ENCODE data around the gene BOK.

The BOK gene

DNA sequence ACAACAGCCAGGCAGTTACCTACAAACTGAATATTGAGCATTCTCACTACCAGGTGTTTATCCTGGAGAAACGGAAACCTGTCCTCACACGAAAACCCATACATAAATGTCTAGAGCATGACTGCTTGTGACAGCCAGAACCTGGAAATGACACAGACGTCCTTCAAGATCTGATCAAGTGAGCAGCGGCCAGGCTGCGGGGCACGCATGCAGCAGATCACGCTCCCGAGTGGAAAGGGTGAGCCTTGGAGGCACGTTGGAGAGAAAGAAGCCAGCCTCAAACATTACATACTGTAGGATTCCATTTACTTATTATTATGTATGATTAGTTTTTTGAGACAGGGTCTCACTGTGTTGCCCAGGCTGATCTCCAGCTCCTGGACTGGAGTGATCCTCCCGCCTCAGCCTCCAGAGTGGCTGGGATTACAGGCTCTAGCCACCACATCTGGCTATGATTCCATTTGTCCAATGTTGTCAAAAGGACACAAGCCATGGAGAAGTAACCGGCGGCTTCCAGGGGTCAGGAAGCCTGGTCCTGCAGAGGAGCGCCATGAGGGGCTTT, 27.3 kb upstream of the BOK start:
- Histone ChIP-seq H3K14ac (ENCODE audit: low read length) (no peak overlapping the region), H3K27ac (replicated peaks; ENCODE audit: low read length) (no peak overlapping the region), H3K4me3 (ENCODE audit: low read length in 2 of 2) (no peak overlapping the region), H3K23ac (ENCODE audit: low read depth, low read length, poor library complexity) (no peak overlapping the region), H4K91ac (ENCODE audit: low read depth, low read length, poor library complexity) (no peak overlapping the region), H3K79me1 (ENCODE audit: low read depth, low read length) (no peaks in the 10 kb centered on the region), H2BK12ac (ENCODE audit: low read length) (no peak overlapping the region), H3K27me3 (ENCODE audit: control insufficient read depth in 3 of 3, insufficient read depth in 3 of 3, low read depth in 1 of 3, low read length in 3 of 3) (peaks cover 0 to 16% (median 0%) of the 10 kb centered on the region in 3 experiments), H2AFZ (ENCODE audit: low read length) (no peak overlapping the region), H3K9me3 (replicated peaks in 1 of 2; ENCODE audit: control insufficient read depth in 2 of 2, insufficient read depth in 1 of 2, low read depth in 1 of 2, low read length in 2 of 2) (peaks cover 0 to 2% of the 10 kb centered on the region in 2 donors), H3K4me1 (ENCODE audit: control insufficient read depth in 2 of 2, insufficient read depth in 1 of 2, low read depth in 1 of 2, low read length in 2 of 2) (peaks cover 6 to 15% of the 10 kb centered on the region in 2 donors), H4K8ac (ENCODE audit: low read depth, low read length) (no peak overlapping the region), H2BK120ac (ENCODE audit: low read depth, low read length) (no peak overlapping the region), H3K36me3 (replicated peaks in 1 of 2; ENCODE audit: control insufficient read depth in 2 of 2, insufficient read depth in 2 of 2, low read length in 2 of 2) (no peaks in the 10 kb centered on the region), H3K4ac (ENCODE audit: low read length) (no peak overlapping the region), H3K9ac (ENCODE audit: low read depth, low read length, poor library complexity) (no peak overlapping the region), H2BK5ac (ENCODE audit: low read length) (peak overlapping the region; percentile 39), H2AK5ac (ENCODE audit: low read depth, low read length) (no peak overlapping the region), H2BK15ac (ENCODE audit: low read length) (no peak overlapping the region), H3K4me2 (ENCODE audit: insufficient read depth, low read length, poor library complexity, severe bottlenecking) (no peak overlapping the region), H3K18ac (ENCODE audit: low read length) (no peak overlapping the region)
- no peak for DNase-seq (ENCODE audit: low spot score)
- no CpG with 5 or more reads among the region's 13 CpGs for WGBS, 2 donors (ENCODE audit: extremely low coverage in 2 of 2, insufficient read length in 2 of 2, insufficient replicate concordance in 1 of 2)

DNA sequence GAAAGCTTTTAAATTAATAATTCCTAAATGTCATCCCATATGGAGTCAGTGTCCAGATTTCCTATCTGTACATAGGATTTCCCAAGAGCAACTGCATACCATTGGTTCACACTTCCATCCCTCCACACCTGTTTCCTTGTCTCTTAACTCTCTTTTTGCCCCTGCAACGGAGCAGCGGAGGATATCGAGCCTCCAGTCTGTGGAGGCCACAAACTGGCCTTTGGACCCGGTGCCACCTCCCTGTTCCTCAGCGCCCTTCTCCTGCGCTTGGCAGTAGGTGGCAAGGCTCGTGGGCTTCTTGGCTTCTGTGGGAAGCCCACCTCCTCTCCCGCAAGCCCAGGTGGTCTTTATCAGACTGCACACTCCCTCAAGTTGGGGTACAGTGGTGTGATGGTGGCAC, 26.4 kb upstream of the BOK start:
- H3K36me3 ChIP-seq (replicated peaks in 1 of 2; ENCODE audit: control insufficient read depth in 2 of 2, insufficient read depth in 2 of 2, low read length in 2 of 2) = no peaks in the 10 kb centered on the region
- H3K79me1 ChIP-seq (ENCODE audit: low read depth, low read length) = no peaks in the 10 kb centered on the region
- H4K91ac ChIP-seq (ENCODE audit: low read depth, low read length, poor library complexity) = no peak overlapping the region
- H3K27me3 ChIP-seq (ENCODE audit: control insufficient read depth in 3 of 3, insufficient read depth in 3 of 3, low read depth in 1 of 3, low read length in 3 of 3) = peaks cover 0 to 19% (median 0%) of the 10 kb centered on the region in 3 experiments
- H3K27ac ChIP-seq (replicated peaks; ENCODE audit: low read length) = no peak overlapping the region
- H3K4me2 ChIP-seq (ENCODE audit: insufficient read depth, low read length, poor library complexity, severe bottlenecking) = no peak overlapping the region
- H2AFZ ChIP-seq (ENCODE audit: low read length) = no peak overlapping the region
- no peak overlapping the region for H3K9ac ChIP-seq (ENCODE audit: low read depth, low read length, poor library complexity)
- no peak overlapping the region for H2BK12ac ChIP-seq (ENCODE audit: low read length)
- no peak overlapping the region for H2BK15ac ChIP-seq (ENCODE audit: low read length)
- H4K8ac ChIP-seq (ENCODE audit: low read depth, low read length) = no peak overlapping the region
- H2BK120ac ChIP-seq (ENCODE audit: low read depth, low read length) = no peak overlapping the region
- no peak overlapping the region for H3K14ac ChIP-seq (ENCODE audit: low read length)
- no peaks in the 10 kb centered on the region for H3K9me3 ChIP-seq (replicated peaks in 1 of 2; ENCODE audit: control insufficient read depth in 2 of 2, insufficient read depth in 1 of 2, low read depth in 1 of 2, low read length in 2 of 2)
- H2AK5ac ChIP-seq (ENCODE audit: low read depth, low read length) = peak overlapping the region; percentile 32
- peak overlapping the region; percentile 58 for H3K18ac ChIP-seq (ENCODE audit: low read length)
- peaks cover 6 to 15% of the 10 kb centered on the region in 2 donors for H3K4me1 ChIP-seq (ENCODE audit: control insufficient read depth in 2 of 2, insufficient read depth in 1 of 2, low read depth in 1 of 2, low read length in 2 of 2)
- DNase-seq (ENCODE audit: low spot score) = no peak
- no CpG with 5 or more reads among the region's 8 CpGs for WGBS, 2 donors (ENCODE audit: extremely low coverage in 2 of 2, insufficient read length in 2 of 2, insufficient replicate concordance in 1 of 2)
- H3K4ac ChIP-seq (ENCODE audit: low read length) = no peak overlapping the region
- no peak overlapping the region for H3K23ac ChIP-seq (ENCODE audit: low read depth, low read length, poor library complexity)
- no peak overlapping the region for H2BK5ac ChIP-seq (ENCODE audit: low read length)
- no peak overlapping the region for H3K4me3 ChIP-seq (ENCODE audit: low read length in 2 of 2)

DNA sequence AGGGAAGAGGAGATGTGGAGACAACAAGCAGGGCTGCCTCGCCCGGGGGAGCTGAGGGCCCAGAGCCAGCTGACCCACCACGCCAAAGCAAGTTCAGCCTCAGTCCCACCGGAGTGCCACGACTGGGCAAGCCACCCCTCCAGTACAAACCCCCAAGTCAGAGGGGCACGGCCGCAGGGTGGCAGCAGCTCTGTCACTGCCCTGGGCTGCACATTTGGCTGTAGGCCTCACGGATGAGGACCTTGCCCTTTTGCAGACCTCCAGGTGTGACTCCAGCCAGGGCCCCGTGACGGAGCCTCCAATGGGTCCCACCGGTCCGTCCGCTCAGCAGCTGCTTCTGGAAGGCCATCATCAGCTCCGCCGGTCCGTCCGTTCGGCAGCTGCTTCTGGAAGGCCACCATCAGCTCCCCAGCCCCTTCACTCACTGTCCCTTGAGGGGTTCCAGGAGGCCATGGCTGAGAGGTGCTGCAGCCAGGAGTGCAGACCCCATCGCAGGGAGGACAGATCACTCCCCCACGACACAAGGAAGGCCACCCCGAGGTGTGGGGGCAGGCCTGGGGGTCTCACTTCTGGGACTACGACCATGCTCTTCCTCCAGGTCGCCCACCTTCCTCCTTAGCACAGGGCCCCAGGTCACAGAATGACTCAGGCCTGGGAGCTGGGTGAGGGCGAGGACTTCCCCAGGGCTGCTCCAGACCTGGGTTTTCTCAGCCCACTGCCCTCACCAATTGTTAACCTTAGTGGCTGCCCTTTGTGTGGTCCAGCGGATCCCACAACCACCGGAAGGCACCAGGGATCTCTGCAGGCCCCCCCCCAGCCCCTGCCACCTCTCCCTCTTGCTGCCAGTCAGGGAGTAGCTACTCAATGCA, 25.6 kb upstream of the BOK start:
- Histone ChIP-seq H3K18ac (ENCODE audit: low read length) (peak overlapping the region; percentile 48), H2AFZ (ENCODE audit: low read length) (no peak overlapping the region), H3K4ac (ENCODE audit: low read length) (no peak overlapping the region), H2BK12ac (ENCODE audit: low read length) (no peak overlapping the region), H2BK5ac (ENCODE audit: low read length) (no peak overlapping the region), H3K9me3 (replicated peaks in 1 of 2; ENCODE audit: control insufficient read depth in 2 of 2, insufficient read depth in 1 of 2, low read depth in 1 of 2, low read length in 2 of 2) (no peaks in the 10 kb centered on the region), H2BK120ac (ENCODE audit: low read depth, low read length) (no peak overlapping the region), H4K8ac (ENCODE audit: low read depth, low read length) (no peak overlapping the region), H3K14ac (ENCODE audit: low read length) (peak overlapping the region; percentile 14), H3K9ac (ENCODE audit: low read depth, low read length, poor library complexity) (no peak overlapping the region), H3K4me2 (ENCODE audit: insufficient read depth, low read length, poor library complexity, severe bottlenecking) (no peak overlapping the region), H3K36me3 (replicated peaks in 1 of 2; ENCODE audit: control insufficient read depth in 2 of 2, insufficient read depth in 2 of 2, low read length in 2 of 2) (no peaks in the 10 kb centered on the region), H3K4me3 (ENCODE audit: low read length in 2 of 2) (no peak overlapping the region), H4K91ac (ENCODE audit: low read depth, low read length, poor library complexity) (no peak overlapping the region), H3K23ac (ENCODE audit: low read depth, low read length, poor library complexity) (peak overlapping the region; percentile 43), H2BK15ac (ENCODE audit: low read length) (no peak overlapping the region), H3K27ac (replicated peaks; ENCODE audit: low read length) (no peak overlapping the region), H2AK5ac (ENCODE audit: low read depth, low read length) (peak overlapping the region; percentile 32), H3K27me3 (ENCODE audit: control insufficient read depth in 3 of 3, insufficient read depth in 3 of 3, low read depth in 1 of 3, low read length in 3 of 3) (peaks cover 0 to 19% (median 0%) of the 10 kb centered on the region in 3 experiments), H3K4me1 (ENCODE audit: control insufficient read depth in 2 of 2, insufficient read depth in 1 of 2, low read depth in 1 of 2, low read length in 2 of 2) (peaks cover 6 to 15% of the 10 kb centered on the region in 2 donors), H3K79me1 (ENCODE audit: low read depth, low read length) (no peaks in the 10 kb centered on the region)
- WGBS, 2 donors (ENCODE audit: extremely low coverage in 2 of 2, insufficient read length in 2 of 2, insufficient replicate concordance in 1 of 2) = no CpG with 5 or more reads among the region's 26 CpGs
- no peak for DNase-seq (ENCODE audit: low spot score)

DNA sequence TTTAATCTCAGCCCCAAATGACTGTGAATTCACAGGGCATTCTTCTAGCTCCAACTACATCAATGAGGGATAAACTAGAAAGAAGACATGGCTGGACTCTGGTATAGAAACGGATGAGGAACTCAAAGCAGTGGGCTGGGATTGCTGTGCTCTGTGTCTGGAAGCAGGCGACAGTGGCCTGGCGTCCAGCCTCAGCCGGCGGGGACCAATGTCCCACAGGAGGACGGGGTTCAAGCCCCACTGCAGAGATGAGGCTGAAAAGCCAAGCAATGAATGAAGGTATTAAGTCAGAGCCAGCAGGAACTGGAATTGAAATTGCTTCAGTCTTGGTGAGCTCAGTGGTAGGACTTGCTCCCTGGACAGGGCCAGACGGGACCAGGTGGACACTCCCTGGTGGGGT, 24.3 kb upstream of the BOK start:
- no peak overlapping the region for H2BK12ac ChIP-seq (ENCODE audit: low read length)
- no peaks in the 10 kb centered on the region for H3K79me1 ChIP-seq (ENCODE audit: low read depth, low read length)
- no peak overlapping the region for H2BK5ac ChIP-seq (ENCODE audit: low read length)
- WGBS, 2 donors (ENCODE audit: extremely low coverage in 2 of 2, insufficient read length in 2 of 2, insufficient replicate concordance in 1 of 2) = no CpG with 5 or more reads among the region's 7 CpGs
- H3K27me3 ChIP-seq (ENCODE audit: control insufficient read depth in 3 of 3, insufficient read depth in 3 of 3, low read depth in 1 of 3, low read length in 3 of 3) = peaks cover 0 to 29% (median 0%) of the 10 kb centered on the region in 3 experiments
- H3K4me2 ChIP-seq (ENCODE audit: insufficient read depth, low read length, poor library complexity, severe bottlenecking) = no peak overlapping the region
- H3K14ac ChIP-seq (ENCODE audit: low read length) = no peak overlapping the region
- H3K23ac ChIP-seq (ENCODE audit: low read depth, low read length, poor library complexity) = no peak overlapping the region
- peak overlapping the region; percentile 56 for H2AK5ac ChIP-seq (ENCODE audit: low read depth, low read length)
- H3K9me3 ChIP-seq (replicated peaks in 1 of 2; ENCODE audit: control insufficient read depth in 2 of 2, insufficient read depth in 1 of 2, low read depth in 1 of 2, low read length in 2 of 2) = no peaks in the 10 kb centered on the region
- H3K4me3 ChIP-seq (ENCODE audit: low read length in 2 of 2) = no peak overlapping the region
- no peak overlapping the region for H3K9ac ChIP-seq (ENCODE audit: low read depth, low read length, poor library complexity)
- H2BK15ac ChIP-seq (ENCODE audit: low read length) = no peak overlapping the region
- H3K18ac ChIP-seq (ENCODE audit: low read length) = no peak overlapping the region
- no peak overlapping the region for H4K8ac ChIP-seq (ENCODE audit: low read depth, low read length)
- H2BK120ac ChIP-seq (ENCODE audit: low read depth, low read length) = peak overlapping the region; percentile 72
- no peak for DNase-seq (ENCODE audit: low spot score)
- H3K4ac ChIP-seq (ENCODE audit: low read length) = no peak overlapping the region
- no peaks in the 10 kb centered on the region for H3K36me3 ChIP-seq (replicated peaks in 1 of 2; ENCODE audit: control insufficient read depth in 2 of 2, insufficient read depth in 2 of 2, low read length in 2 of 2)
- no peak overlapping the region for H3K27ac ChIP-seq (replicated peaks; ENCODE audit: low read length)
- no peak overlapping the region for H4K91ac ChIP-seq (ENCODE audit: low read depth, low read length, poor library complexity)
- no peak overlapping the region for H2AFZ ChIP-seq (ENCODE audit: low read length)
- peaks cover 6 to 23% of the 10 kb centered on the region in 2 donors for H3K4me1 ChIP-seq (ENCODE audit: control insufficient read depth in 2 of 2, insufficient read depth in 1 of 2, low read depth in 1 of 2, low read length in 2 of 2)

All from neuronal stem cell (in vitro differentiated cells).